ENCODE measurements around the gene UBL4B. TPM values are rescaled to one million over a fixed set of nuclear protein-coding genes. Genes with fewer than 3 reads are reported as not detected.

Gene UBL4B
- total and polyA plus RNA-seq, 3 donors from 2014 or later = 34.1 to 105 (median 95.5) TPM

GRCh38 chr1:110144366-110144765 lies 32.1 kb downstream of the UBL4B start:
- DNase-seq = no peak
- Histone ChIP-seq H3K36me3 (ENCODE audit: low read depth, missing control alignments) (no peaks in the 10 kb centered on the region), H3K4me1 (no peaks in the 10 kb centered on the region), H3K27me3 (no peaks in the 10 kb centered on the region), H3K4me3 (no peak overlapping the region), H3K27ac (no peak overlapping the region), H3K9me3 (no peaks in the 10 kb centered on the region)
- WGBS, 2 donors = 53 to 61% methylated on average over 3 of the region's 3 CpGs
- TF ChIP-seq CTCF (IDR thresholded peaks at IDR 0.05) (no peak), POLR2A (IDR thresholded peaks at IDR 0.05) (no peak)
- intact Hi-C loops (cut with DNase I; ENCODE audit: low total_unique reads) = no loop called here

- intact Hi-C loops (cut with DNase I; ENCODE audit: low total_unique reads) = no loop called here
- Histone ChIP-seq H3K9me3 (no peaks in the 10 kb centered on the region), H3K4me3 (no peak overlapping the region), H3K4me1 (no peaks in the 10 kb centered on the region), H3K36me3 (ENCODE audit: low read depth, missing control alignments) (no peaks in the 10 kb centered on the region), H3K27ac (no peak overlapping the region), H3K27me3 (no peaks in the 10 kb centered on the region)
- peak in 1 of 3 experiments; percentile 9 for TF ChIP-seq CTCF (IDR thresholded peaks at IDR 0.05)
- TF ChIP-seq POLR2A (IDR thresholded peaks at IDR 0.05) = no peak
- DNase-seq = no peak
- 41 to 49% methylated on average over 4 of the region's 4 CpGs for WGBS, 2 donors
Measured at GRCh38 chr1:110148961-110149360, 36.7 kb downstream of the UBL4B start.

GRCh38 chr1:110150330-110151174 lies 38.3 kb downstream of the UBL4B start, which contains the start of gene SLC6A17:
SLC6A17 (plus strand) TSS chr1:110150494; CDS start chr1:110166930, 16,436 bp downstream.
- TF ChIP-seq POLR2A (IDR thresholded peaks at IDR 0.05) (no peak), CTCF (IDR thresholded peaks at IDR 0.05) (no peak)
- no peaks in the 10 kb centered on the region for H3K36me3 ChIP-seq (ENCODE audit: low read depth, missing control alignments)
- H3K4me1 ChIP-seq = no peaks in the 10 kb centered on the region
- H3K4me3 ChIP-seq = peak within 1 kb of the TSS; percentile 32 to 34
- WGBS, 2 donors = 0 to 1% methylated on average over 7 to 90 of the region's 104 CpGs
- H3K9me3 ChIP-seq = no peaks in the 10 kb centered on the region
- peak; percentile 37 for DNase-seq
- H3K27ac ChIP-seq = no peak within 1 kb of the TSS
- H3K27me3 ChIP-seq = no peaks in the 10 kb centered on the region
- intact Hi-C loops (cut with DNase I; ENCODE audit: low total_unique reads) = no loop called here

- Histone ChIP-seq H3K27ac (no peak overlapping the region), H3K4me3 (peak overlapping the region; percentile 32 to 34), H3K9me3 (no peaks in the 10 kb centered on the region), H3K4me1 (no peaks in the 10 kb centered on the region), H3K27me3 (no peaks in the 10 kb centered on the region), H3K36me3 (ENCODE audit: low read depth, missing control alignments) (no peaks in the 10 kb centered on the region)
- TF ChIP-seq CTCF (IDR thresholded peaks at IDR 0.05) (no peak), POLR2A (IDR thresholded peaks at IDR 0.05) (no peak)
- intact Hi-C loops (cut with DNase I; ENCODE audit: low total_unique reads) = no loop called here
- DNase-seq = no peak
- WGBS, 2 donors = 3 to 6% methylated on average over 16 to 36 of the region's 37 CpGs
Measured at GRCh38 chr1:110151175-110151669, 39.0 kb downstream of the UBL4B start.
